HG02759 (cell line): Measurements from ENCODE around the gene SARNP.

ENCODE experiments used
- ATAC-seq: cut with Tn5 transposase; IDR thresholded peaks from one replicate; pipeline ENCODE4 v1.9.1; 2021; ENCODE audit warnings: mild to moderate bottlenecking, moderate library complexity; ENCODE audit not compliant: unreplicated experiment

The SARNP gene

DNA sequence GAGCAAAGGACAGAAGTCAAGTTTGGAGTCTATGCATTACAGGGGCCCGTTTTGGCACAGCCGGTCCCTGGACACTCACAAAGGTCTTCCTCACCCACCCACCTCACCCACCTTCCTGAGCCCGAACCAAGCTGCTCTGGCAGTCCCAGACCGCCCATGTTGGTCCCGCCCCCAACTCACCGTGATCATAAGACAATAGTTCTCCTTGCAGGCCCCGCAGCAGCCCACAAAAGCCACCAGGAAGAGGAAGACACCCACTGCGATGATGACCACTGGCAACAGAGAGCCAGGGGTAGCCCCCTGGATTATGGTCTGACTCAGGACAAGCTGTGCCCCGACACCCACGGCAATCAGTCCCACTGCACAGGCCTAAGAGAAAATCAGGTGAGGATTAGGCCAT lies 90.6 kb downstream of the SARNP start:
- ATAC-seq, result no peak

DNA sequence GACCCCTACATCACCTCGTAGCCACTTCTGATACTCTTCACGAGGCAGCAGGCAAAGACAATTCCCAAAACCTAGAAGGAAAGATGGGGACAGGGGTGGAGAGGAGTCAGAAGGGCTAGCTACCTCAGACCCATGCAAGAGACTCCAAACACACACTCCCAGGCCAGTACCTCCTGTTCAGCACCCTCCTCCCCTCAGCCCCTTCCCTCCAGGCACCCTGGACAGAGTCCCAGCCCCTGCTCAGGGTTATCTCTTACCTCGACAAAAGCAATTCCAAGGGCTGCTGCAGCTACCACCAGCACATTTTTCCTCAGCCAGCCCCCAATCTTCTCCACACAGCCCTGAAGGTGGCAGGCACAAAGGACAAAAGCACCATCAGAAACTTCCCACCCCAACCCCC lies 92.0 kb downstream of the SARNP start:
- no peak for ATAC-seq

DNA sequence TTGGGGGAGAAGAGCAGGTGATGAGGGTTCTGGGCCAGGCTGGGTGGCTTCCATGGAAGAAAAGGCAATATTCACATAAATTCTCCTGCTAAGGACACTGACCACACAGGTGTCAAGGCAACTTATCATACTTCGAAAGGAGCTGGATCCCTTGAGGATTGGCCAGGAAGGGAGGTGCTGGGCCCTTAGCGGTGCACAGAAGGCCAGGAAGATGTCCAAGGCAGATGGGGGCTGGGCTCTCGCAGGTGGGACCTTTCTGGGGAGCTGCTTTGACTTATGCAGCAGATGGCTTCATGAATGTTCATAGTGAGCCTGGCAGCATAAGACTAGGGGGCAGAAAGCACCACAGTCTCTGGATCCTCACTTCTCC lies 92.6 kb downstream of the SARNP start:
- ATAC-seq, result no peak

DNA sequence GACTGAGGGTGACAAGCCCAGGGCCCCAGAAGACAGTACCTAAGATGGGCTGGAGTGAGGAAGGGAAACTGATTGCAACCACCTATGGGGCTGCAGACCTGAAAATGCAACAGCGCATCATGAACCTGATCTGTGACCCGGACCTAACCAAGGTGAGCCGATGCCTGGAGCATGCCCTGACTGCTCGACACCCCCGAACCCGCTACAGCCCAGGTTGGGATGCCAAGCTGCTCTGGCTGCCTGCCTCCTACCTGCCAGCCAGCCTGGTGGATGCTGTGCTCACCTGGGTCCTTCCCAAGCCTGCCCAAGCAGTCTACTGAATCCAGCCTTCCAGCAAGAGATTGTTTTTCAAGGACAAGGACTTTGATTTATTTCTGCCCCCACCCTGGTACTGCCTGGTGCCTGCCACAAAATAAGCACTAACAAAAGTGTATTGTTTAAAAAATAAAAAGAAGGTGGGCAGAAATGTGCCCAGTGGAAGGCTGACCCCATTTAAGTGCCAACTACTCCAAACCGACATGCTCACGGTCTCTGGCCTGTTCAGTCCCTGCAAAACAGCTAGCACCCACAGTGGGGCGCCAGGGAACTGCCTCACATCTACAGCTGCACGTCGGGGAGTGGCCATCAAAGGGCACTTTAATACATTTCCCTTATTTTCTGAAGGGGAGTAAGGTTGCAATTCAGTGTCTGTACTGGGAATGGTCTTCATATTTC lies 93.1 kb downstream of the SARNP start:
- no peak for ATAC-seq

DNA sequence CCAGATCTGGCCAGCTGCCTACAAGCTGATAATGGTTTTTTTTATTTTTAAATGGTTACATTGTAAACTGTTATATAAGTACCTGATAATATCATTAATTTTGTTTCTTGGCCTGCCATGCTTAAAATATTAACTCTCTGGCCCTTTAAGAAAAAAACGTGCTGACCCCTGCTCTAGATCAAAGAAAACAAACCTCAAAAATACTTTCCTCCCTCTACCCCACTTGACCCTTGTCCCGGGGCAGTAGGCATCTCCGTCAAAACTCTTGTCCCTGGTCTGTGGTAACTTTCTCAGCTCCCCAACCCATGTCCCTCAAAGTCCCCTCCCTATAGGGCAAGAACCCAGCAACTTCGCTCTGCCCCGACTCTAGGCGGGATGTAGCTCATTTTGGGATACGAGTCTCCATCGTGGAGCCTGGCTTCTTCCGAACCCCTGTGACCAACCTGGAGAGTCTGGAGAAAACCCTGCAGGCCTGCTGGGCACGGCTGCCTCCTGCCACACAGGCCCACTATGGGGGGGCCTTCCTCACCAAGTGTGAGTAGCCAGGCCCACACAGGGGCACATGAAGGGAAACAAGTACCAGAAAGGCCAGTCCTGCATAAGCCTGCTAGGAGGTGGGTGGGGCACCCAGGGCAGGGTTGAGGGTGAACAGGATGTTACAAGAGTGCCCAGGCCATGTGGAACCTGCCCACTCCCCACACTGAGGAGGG lies 93.9 kb downstream of the SARNP start:
- no peak for ATAC-seq

DNA sequence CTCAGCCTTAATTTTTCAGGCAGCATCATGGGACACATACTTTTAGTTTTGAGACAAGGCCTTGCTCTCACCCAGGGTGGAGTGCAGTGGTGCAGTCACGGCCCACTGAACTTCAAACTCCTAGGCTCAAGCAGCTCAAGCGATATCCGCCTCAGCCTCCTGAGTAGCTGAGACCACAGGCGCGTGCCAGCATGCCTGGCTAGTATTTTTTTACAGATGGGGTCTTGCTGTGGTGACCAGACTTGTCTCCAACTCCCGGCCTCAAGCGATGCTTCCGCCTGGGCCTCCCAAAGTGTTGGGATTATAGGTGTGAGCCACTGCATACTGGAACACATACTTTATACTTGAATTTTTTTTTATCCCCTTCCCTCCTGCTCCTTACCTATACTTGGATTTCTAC lies 94.6 kb downstream of the SARNP start:
- no peak for ATAC-seq

DNA sequence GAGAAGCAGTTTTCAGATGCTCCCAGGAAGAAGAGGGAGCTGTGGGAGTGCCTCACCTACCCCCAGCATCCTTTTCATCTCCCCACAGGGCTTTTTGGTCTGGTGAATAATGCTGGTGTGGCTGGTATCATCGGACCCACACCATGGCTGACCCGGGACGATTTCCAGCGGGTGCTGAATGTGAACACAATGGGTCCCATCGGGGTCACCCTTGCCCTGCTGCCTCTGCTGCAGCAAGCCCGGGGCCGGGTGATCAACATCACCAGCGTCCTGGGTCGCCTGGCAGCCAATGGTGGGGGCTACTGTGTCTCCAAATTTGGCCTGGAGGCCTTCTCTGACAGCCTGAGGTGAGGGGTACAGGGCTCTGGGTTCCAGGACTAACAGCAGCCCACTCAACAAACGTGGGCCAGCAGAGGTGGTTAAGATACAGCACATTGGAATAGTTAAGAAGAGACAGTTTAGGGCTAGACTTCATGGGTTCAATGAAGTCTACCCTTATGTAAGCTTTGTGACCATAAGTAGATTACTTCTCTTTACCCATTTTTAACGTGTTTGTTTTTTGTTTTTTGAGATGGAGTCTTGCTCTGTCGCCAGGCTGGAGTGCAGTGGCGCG lies 95.8 kb downstream of the SARNP start:
- ATAC-seq, result no peak

DNA sequence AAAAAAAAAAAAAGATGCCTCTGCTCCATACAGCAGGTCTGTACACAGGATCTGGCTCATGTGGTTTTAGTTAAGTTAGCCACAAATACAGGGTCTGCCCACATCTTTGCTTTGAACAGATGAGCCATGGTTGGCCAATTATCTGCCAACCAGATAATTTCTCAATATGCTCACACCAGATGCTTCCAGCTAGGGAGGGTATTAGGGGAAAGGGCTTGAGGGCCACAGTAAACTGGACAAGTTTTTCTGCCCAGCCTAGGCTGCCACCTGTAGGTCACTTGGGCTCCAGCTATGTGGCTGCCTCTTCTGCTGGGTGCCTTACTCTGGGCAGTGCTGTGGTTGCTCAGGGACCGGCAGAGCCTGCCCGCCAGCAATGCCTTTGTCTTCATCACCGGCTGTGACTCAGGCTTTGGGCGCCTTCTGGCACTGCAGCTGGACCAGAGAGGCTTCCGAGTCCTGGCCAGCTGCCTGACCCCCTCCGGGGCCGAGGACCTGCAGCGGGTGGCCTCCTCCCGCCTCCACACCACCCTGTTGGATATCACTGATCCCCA lies 96.6 kb downstream of the SARNP start:
- ATAC-seq, result no peak

DNA sequence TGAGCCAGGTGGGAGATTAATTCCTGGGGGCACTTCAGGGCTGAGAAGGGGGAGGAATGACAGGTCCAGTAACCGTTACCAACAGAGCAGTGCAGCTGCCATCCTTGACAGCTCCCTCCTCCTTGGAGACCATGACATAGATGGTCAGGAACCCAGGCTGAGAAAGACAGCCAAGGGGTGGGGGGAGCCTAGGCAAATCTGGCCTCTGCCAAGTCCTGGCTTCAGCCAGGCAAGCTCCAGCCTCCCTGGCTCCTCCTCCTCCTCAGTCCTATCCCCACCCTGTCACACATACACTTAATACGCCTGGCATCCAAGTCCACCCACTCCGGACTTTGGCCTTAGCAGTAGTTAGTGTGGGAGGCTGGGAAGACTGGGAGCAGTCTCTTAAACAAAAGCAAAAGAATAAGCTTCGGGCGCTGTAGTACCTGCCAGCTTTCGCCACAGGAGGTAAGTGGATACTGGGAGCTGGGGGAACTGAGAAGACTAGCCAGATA lies 97.4 kb downstream of the SARNP start, which contains the start of gene RDH5:
Gene RDH5, plus strand, starts transcription at position 323 of the 494 bp plus-strand sequence. CDS start 792 bp downstream, outside the sequence.
- no peak for ATAC-seq

DNA sequence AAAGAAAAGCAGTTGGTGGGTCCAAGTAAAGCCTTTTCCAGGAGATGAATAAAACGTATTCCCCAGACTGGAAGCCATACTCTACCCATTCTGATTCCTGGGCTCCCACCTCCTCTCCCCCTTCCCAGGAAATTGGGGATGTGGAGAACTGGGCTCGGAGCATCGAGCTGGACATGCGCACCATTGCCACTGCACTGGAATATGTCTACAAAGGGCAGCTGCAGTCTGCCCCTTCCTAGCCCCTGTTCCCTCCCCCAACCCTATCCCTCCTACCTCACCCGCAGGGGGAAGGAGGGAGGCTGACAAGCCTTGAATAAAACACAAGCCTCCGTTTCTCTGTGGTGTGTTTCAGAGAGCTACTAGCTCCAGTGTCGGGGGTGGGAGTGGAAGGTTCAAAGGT lies 98.2 kb downstream of the SARNP start:
- ATAC-seq, result no peak

DNA sequence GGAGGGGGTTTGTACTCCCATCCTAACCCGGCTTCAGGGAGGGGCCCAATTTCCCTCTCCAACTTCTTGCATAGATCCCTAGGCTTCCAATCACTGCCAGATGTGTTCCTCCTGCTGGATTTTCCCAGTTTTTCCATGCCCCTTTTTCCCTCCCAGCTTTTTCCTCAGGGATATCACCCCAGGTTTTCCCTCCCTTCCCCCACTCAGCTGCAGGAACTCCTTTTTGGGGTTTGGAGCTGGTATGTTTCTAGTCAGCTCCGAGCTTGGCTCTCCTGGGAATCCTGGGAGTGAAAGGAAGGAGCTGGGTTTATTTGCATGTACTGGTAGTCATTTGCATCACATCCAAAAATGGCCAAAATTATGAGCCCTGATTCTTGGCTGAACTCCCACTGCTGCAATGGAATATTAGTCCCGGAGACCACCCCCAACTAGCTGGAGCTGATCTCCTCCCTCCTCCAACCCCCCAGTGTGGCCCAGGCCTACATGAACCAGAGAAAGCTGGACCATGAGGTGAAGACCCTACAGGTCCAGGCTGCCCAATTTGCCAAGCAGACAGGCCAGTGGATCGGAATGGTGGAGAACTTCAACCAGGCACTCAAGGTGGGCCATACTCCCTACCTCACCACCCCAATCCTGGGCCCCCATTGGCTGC lies 98.8 kb downstream of the SARNP start:
- no peak for ATAC-seq

DNA sequence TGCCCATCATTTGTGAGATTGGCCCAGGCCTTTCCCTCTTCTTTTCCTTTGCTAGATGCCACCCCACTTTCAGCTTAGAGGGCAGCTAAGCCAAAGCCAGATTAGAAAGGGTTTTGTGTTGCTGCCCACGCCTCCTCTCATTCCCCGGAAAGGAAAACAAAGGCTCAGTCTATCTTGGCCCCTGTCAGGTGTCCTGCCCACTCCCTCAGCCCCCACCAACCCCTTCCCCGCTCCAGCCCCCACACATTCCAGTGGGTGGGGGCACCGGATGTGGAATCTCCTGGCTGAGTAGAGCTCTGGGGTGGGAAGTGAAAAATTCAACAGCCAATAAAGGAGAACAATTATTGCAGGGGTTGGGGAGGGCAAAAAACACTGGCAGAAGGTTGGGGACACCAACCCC lies 99.5 kb downstream of the SARNP start:
- no peak for ATAC-seq

DNA sequence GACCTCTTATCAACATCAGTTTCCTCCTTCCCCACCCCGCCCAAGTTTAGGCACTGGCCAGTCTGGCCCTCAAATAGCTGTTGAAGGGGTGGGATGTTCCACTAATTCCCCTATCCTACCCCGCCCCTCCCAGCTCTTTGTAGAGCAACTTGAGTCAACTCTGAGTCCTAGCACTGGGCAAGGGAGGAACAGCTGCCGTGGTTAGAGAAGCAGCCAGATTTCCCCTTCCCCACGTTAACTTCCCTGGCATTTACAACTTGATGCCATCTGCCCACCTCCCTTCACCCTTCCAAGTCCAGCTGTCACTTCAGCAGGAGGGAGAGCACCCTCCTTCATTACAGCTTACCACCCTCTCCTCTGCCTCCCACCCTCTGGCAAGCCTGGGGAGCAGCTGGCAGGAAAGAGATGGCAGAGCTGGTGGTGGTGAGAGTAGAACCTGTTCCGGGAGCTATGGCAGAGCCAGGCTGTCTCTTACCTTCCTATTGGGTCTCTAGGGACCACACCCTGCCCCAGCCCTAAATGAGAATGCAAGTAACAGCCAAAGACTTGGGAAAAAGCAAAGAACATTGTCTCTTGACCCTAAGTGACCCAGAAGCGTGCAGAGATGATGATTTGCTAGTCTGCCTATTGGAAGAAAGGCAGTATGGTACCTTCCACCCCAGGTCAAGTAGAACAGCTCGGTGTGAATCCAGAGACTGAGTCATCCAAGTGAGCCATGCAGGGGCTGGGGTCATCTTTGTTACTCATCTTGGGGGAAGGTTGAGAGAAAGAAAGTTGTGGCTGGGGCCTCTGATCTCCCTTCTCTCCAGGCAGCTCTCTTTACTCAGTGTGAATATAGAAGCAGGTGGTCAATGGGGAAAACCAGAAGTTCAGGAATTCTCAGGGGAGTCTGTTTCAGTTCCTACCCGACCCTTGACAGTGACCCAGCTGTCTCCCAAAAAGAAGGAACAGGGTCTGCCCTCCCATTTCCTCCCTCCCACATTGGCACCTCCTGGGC lies 100.2 kb downstream of the SARNP start:
- ATAC-seq, result no peak

DNA sequence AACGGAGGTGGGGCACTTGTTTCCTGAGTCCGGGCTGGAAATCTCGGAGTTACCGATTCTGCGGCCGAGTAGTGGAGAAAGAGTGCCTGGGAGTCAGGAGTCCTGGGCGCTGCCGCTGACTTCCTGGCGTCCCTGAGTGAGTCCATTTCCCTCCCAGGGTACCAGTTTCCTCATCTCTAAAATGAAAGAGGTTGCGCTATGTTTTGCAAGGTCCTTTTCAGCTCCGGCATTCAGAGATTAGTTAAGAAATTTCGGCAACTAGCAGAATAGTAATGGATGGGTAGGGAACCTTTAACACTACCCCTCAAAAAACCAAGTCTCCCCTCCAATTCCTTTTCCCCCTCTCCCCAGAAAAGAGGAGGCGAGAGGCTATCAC lies 101.0 kb downstream of the SARNP start:
- peak; percentile 24 for ATAC-seq

DNA sequence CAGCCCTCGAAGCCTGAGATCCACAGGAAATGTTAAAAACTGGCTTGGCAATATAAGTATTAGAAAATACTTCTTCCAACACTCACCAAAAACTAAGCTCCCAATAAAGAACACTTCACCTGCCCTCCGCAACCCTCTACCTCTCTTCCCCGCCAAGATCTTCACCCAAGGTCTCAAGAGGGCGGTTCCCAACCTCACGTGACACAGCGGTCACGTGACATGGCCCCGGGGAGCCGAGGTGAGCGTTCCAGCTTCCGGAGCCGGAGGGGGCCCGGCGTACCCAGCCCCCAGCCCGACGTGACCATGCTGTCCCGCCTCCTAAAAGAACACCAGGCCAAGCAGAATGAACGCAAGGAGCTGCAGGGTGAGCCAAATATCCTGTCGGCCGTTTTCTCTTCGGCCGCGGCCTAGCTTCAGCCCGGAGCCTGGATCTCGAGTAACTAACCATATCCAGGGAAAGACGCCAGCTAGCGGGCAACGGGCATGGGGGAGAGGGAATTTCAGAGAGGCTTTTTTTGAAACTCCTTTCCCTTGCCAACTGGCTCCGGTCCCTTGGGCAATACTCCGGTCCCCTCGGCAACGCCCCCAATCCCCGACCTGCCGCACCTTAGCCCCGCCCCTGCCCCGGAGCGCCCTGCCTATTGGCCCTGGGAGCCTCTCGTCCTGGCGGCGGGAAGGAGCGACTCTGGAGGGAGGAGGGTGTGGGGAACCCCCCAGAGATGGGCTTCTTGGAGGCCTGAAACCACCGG lies 101.5 kb downstream of the SARNP start, which contains the start of gene BLOC1S1:
Gene BLOC1S1, plus strand, starts transcription at position 214 of the 749 bp plus-strand sequence. Its CDS starts 6 bp downstream, at position 220.
- peak; percentile 95 for ATAC-seq

DNA sequence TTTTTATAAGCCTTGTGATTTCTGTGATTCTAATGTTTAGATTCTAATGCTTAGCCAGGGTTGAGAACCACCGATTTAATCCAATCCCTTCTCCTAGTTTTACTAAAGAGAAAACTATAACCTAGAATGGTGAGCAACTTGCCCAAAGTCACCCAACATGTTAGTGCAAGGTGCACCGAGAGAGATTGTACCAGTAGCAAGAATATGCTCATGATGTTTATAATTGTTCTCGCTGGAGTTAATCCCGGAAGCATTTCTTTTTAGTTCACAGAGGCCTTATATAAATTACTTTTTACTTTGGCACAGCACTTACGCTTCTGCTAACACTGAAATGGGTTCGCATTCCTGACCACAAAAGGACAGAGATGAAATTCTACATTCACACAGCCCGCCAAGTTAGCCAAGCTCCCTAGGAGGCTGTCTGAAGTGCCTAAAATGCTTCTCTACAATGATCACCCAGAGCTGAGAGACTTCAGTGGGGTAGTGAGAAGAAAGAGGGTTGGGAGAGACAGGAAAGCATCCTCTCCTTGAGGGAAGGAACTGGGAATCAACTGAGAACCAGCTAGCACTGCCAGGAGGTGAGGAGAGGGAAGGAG lies 102.3 kb downstream of the SARNP start:
- ATAC-seq, result no peak

DNA sequence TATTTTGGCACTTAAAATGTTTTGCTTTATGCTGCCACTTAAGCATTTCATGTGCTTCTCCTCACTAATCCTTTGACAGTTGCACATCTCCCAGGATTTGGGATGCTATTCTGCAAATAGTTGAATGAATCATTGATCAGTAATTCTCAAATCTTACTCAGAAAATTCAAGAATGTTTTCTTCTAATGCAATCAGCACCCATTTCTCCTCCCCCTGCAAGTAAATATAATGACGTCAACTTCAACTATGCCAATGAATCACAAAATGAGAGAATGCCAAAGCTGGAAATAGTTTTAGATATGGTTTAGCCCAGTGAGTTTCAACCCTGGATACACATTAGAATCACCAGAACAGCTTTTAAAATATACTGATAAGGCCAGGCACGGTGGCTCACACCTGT lies 103.8 kb downstream of the SARNP start:
- ATAC-seq, result no peak

DNA sequence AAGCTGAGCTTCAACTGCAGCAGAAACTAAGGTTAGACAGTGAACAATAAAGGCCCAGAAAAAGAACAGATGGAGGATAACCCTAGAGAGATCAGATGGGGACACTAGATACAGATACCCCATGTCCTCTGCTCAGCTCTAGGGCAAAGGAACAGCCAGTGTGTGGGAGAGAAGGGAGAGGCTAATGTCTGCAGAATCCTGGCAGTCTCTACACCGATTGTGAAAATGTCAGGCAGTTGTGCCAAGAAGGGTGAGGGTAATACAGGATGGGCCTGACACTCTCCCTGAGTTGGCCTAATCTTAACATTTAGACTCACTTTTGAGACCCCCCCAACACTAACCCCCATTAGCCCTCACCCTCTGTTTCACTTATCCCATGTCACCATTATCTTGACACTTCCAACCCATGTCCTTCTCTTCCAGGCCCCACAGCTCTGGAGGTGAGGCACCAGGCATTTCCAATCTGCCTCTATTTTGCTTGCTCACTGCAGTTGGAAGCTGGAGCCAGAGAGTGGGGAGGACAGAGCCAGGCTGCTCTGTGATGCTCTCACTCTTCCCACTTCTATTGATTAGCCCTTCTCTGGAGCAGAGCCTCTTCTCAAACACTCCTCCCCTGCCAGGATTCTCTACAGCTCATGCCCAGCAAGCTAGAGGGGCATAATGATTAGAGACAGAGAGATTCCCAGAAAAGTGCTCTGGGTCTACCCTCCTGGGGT lies 104.7 kb downstream of the SARNP start:
- no peak for ATAC-seq
